Heart left ventricle (tissue), 13 donors: ENCODE measurements around the gene ZSCAN26.

Experiments
- CTCF ChIP-seq, 12 donors: fragments of 200-600 bp; sonication (generic) in 4 of 12; IDR thresholded peaks; one replicate each; pipeline versions ENCODE4 v1.5.0 to v1.8.0; 2018 to 2022; ENCODE audit warnings: antibody characterized with exemption in 12 of 12, mild to moderate bottlenecking in 5 of 12
- POLR2A ChIP-seq, 2 donors: fragments of 450-650 bp; IDR thresholded peaks; one replicate each; pipeline ENCODE4 v1.6.1; 2017; ENCODE audit warnings: antibody characterized with exemption in 2 of 2, mild to moderate bottlenecking in 2 of 2, moderate library complexity in 2 of 2
- donor health status: ischemic (EF 13 %, LVEDD 7.1; RV severe dilation, severe dysfunction).
- donor health status: DM: no; HTN: yes; CAD: no.
- donor health status: DM: no; HTN: no; CAD: no.
- donor health status: ischemic (EF 25% LVEDD 6.9; RV normal size, moderate dysfunction).
- donor health status: ischemic (EF 25% LVEDD 5.7; RV mildly dilated, moderate dysfunction).
- donor health status: ischemic (EF 35%, LVEDD 5.7; RV mildly dilated, moderate dysfunction).
- donor health status: nonischemic (EF 11% LVEDD 7.7; RV severe dilation, severe dysfunction).
- donor health status: DM: yes; HTN: yes; CAD: no.
- donor health status: PGD.
- donor health status: ischemic (EF 29% LVEDD 5.4; RV normal size, mild dysfunction).
- donor health status: nonischemic (EF 23%, LVEDD 6.1; RV moderate dilation, normal function).

GRCh38 chr6:28323813-28324424, 57.0 kb downstream of the ZSCAN26 start:
- TF ChIP-seq CTCF (IDR thresholded peaks at IDR 0.05) (no peak), POLR2A (IDR thresholded peaks at IDR 0.05) (no peak)
